Mononuclear cell (primary cell): ENCODE measurements around the gene IFT57. TPM values are rescaled to one million over a fixed set of nuclear protein-coding genes. Genes with fewer than 3 reads are reported as not detected.

Source experiments
- H3K27me3 ChIP-seq: 2 replicates; pipeline ENCODE4 v1.6.0; 2011; ENCODE audit warnings: low read length, control low read depth; ENCODE audit not compliant: insufficient read depth
- H3K4me1 ChIP-seq: 2 replicates; pipeline ENCODE4 v1.5.1; 2011; ENCODE audit warnings: mild to moderate bottlenecking, low read length, control low read depth; ENCODE audit not compliant: insufficient read depth
- H3K4me3 ChIP-seq: 2 replicates; pipeline ENCODE4 v1.5.1; 2011; ENCODE audit warnings: mild to moderate bottlenecking, low read length, moderate library complexity
- H3K9me3 ChIP-seq: 2 replicates; pipeline ENCODE4 v1.5.1; 2011; ENCODE audit warnings: low read depth, mild to moderate bottlenecking, control low read depth, low read length
- total RNA-seq: library from RNA; depleted of rRNA; stranded (reverse); fragments of >200 nt; gene quantifications from one replicate; pipeline ENCODE4 v1.2.3, GENCODE V29; 2012

Gene IFT57
- total RNA-seq, 1 donor, result 97.0 TPM

DNA sequence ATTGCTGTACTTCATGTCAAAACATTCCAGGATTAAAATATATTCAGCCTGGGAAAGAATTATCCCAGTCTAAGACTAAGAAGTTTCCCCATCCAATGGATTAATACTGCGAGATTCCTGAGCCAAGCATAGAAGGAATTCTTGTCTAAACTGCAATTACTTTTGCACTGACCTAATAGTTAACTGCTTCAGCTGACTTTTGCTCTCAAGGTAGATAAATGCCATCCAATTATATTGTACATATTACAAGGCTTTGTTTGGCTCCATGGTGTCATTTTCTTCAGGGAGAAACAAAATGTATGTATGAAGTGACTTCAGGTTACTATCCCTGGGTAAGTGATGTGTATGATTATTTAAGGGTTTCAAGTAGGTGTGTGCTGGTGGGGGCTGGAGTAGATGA, 6.1 kb upstream of the IFT57 start:
- no peak overlapping the region for H3K4me3 ChIP-seq
- H3K4me1 ChIP-seq, result peaks cover 16% of the 10 kb centered on the region
- no peaks in the 10 kb centered on the region for H3K27me3 ChIP-seq
- H3K9me3 ChIP-seq, result no peaks in the 10 kb centered on the region

DNA sequence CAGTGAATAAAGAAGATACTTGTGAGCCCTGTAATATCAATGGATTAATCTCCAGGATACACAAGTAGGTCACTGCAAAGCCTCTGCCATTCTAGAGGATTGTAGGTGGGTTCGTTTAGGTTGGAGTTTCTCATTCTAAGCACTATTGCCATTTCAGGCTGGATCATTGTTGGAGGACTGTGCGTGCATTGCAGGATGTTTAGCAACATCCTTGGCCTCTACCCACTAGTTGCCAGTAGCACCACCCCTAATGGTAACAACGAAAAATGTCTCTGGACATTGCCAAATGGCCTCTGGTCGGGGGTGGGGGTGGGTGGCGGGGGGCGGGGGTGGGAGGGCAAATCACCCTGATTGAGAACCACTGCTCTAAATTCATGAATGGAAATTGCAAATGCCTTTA, 4.9 kb upstream of the IFT57 start:
- Histone ChIP-seq H3K9me3 (no peaks in the 10 kb centered on the region), H3K4me3 (no peak overlapping the region), H3K4me1 (peaks cover 21% of the 10 kb centered on the region), H3K27me3 (no peaks in the 10 kb centered on the region)

DNA sequence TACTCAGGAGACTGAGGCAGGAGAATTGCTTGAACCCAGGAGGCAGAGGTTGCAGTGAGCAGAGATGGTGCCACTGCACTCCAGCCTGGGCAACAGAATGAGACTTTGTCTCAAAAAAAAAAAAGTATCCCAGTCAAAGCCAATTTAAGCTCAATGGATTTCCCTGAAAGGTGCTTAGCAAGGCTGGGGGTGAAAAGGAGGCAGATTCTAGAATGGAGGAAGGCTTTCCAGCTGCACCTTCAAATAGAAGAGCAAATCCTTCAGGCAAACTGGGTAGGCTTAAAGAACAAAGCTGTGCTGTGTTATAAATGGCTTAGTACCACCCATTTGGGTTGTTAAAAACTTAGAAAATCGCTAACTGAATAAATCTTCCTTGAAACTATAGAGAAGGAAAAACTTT, 3.0 kb upstream of the IFT57 start:
- H3K4me1 ChIP-seq, result peaks cover 36% of the 10 kb centered on the region
- no peaks in the 10 kb centered on the region for H3K9me3 ChIP-seq
- H3K27me3 ChIP-seq, result no peaks in the 10 kb centered on the region
- H3K4me3 ChIP-seq, result no peak overlapping the region

DNA sequence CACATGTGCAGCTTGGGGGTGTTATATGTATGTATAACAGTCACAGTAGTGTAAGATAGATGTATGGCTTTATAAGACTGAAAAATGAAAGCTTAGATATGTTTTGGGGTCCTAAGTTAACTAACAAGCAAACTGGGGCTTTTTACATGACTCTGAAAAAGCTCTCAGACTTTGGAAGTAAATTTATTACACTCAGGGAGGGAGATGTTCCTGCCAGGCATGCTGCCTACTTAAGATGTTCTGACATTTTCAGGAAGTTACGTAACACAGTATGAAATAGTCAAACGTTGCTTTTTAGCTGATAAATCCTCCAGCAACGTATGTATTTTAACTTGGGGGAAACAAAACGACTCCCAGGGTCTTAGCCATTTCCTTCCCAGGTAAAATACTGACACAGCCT, 1.7 kb upstream of the IFT57 start:
- Histone ChIP-seq H3K4me3 (no peak overlapping the region), H3K4me1 (peaks cover 36% of the 10 kb centered on the region)

DNA sequence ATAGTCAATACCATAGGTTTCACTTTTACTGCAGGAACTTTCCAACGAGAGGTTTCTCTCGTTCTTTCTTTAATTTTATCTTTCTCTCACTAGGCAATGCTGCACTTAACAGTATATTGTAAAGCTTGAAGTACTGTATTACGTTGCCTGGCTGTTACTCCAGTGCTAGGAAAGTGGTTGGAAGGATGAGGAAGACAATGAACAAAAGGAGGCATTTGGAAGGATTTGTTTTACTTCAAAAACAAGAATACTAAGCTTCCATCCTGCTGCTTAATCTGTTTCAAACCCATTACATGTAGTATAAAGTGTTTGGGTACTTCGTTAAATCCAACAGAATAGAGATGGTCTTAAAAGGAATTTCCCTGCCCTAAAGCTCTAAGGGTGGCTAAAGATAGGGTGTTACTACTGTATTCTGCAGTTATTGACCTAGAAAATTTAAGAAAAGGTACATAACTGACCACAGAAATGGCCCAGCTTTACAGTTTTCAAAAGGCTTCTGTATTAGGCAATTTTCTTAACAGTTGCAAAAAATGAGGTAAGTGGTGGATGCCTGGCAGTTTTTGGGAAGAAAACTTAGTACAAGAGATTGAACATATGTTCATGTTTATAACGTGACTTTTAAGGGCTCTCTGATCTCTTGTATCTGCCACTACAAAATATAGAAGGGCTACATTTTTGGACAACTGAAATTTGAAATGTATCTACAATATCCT, 785 bp upstream of the IFT57 start:
- Histone ChIP-seq H3K9me3 (no peaks in the 10 kb centered on the region), H3K4me3 (peak overlapping the region; percentile 81), H3K4me1 (peaks cover 36% of the 10 kb centered on the region), H3K27me3 (no peaks in the 10 kb centered on the region)

More for the DNA sequence above, 1.7 kb upstream of the IFT57 start:
- H3K9me3 ChIP-seq, result no peaks in the 10 kb centered on the region
- no peaks in the 10 kb centered on the region for H3K27me3 ChIP-seq

DNA sequence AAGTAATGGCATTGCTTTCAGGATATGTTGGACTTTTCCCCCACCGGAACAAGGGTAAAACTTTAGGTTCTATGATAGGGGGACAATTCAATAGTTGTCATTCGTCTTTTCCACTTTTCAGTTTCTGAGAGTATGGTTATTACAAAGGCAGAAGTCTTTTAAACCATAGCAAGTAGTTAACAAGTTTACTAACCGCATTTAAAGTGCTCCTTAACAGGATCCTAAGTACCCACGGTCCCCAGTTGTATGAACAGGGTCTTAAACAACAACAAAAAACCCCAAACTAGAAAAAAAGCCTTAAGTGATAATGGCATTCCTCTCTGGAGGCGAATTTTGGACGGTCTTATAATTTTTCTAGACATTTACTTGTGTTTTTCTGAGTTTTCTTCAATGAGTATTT, 831 bp downstream of the IFT57 start:
- H3K4me3 ChIP-seq, result peak overlapping the region; percentile 81
- H3K9me3 ChIP-seq, result no peaks in the 10 kb centered on the region
- peaks cover 40% of the 10 kb centered on the region for H3K4me1 ChIP-seq
- H3K27me3 ChIP-seq, result no peaks in the 10 kb centered on the region

DNA sequence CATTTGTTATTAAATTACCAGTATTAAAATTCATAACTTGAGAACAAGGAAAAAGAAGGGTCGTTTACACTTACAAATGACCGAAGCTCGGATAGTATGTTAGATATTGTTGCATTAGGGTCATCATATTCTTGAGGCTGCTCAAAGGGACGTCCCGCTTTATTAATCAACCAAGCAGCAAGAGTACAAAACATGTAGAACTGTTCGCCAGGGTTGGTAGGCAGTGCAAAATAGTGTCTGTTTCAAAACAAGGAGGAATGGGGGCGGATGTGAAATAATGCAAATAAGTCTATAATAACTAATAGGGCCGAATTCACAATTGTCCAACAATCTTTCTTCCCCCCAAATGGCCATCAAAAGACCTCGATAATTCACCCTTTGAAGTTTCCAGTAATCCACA, 2.9 kb downstream of the IFT57 start:
- Histone ChIP-seq H3K4me3 (no peak overlapping the region), H3K4me1 (peaks cover 37% of the 10 kb centered on the region), H3K9me3 (no peaks in the 10 kb centered on the region), H3K27me3 (no peaks in the 10 kb centered on the region)

DNA sequence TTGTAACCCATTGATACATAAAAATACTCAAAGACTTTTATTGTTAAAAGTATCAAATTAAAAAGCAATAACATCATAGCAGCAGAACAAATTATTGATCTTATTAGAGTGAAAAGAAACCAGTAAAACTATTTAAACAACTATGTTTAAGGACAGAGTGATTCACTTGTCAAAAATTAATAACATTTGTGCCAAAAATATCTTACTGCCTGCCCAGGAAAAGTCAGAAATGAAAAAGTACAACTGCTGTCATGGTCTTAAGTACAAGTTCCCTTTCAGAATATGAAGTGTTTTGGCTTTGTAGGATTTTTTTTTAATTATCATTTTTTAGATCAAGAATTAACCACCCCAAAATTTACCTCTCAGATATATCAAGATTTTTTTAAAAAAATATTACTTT, 3.4 kb downstream of the IFT57 start:
- H3K4me3 ChIP-seq, result no peak overlapping the region
- H3K9me3 ChIP-seq, result no peaks in the 10 kb centered on the region
- no peaks in the 10 kb centered on the region for H3K27me3 ChIP-seq
- peaks cover 31% of the 10 kb centered on the region for H3K4me1 ChIP-seq

DNA sequence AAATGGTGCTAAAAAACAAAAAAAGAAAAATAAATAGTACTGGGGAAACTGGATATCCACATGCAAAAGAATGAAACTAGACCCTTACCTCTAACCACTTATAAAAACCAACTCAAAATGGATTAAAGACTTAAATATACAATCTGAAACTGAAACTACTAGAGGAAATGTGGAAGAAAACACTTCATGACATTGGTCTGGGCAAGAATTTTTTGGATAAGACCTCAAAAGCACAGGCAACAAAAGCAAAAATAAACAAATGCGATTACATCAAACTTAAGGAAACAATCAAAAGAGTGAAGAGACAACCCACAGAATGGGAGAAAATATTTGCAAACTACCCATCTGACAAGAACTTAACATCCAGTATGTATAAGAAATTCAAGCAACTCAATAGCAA, 6.4 kb downstream of the IFT57 start:
- Histone ChIP-seq H3K27me3 (no peaks in the 10 kb centered on the region), H3K9me3 (no peaks in the 10 kb centered on the region), H3K4me3 (no peak overlapping the region), H3K4me1 (peaks cover 12% of the 10 kb centered on the region)

DNA sequence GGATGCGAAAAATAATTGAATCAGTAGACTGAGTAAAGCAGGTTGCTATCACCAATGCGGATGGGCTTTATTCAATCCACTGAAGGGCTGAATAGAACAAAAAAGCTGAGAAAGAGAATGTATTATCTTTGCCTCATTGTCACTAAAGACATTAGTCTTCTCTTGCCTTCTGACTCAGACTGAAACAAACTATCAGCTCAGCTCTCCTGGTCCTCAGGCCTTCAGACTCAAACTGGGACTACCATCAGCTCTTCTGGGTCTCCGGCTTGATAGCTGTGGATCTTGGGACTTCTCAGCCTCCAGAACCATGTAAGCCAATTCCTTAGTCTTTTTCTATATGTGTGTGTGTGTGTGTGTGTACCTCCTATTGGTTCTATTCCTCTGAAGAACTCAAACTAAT, 12.6 kb downstream of the IFT57 start:
- no peaks in the 10 kb centered on the region for H3K9me3 ChIP-seq
- H3K4me1 ChIP-seq, result no peaks in the 10 kb centered on the region
- no peaks in the 10 kb centered on the region for H3K27me3 ChIP-seq
- H3K4me3 ChIP-seq, result no peak overlapping the region

DNA sequence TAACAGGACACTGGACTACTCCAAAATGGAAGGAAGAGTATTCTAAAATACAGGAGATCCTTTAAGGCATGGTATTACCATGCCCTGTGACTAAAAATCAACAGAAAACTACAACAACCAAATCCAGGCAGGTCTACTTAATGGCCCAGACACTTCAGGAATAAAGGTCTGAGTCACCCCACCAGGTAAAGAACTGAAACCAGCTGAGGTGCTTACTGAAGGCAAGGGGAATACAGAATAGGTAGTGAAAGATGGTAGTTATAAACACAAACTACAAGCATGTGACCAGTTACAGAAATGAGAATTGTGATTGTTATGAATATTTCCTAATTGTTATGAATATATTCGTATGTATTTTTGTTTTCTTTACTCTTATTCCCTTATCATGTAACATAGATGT, 13.4 kb downstream of the IFT57 start:
- no peak overlapping the region for H3K4me3 ChIP-seq
- no peaks in the 10 kb centered on the region for H3K27me3 ChIP-seq
- H3K9me3 ChIP-seq, result no peaks in the 10 kb centered on the region
- no peaks in the 10 kb centered on the region for H3K4me1 ChIP-seq

DNA sequence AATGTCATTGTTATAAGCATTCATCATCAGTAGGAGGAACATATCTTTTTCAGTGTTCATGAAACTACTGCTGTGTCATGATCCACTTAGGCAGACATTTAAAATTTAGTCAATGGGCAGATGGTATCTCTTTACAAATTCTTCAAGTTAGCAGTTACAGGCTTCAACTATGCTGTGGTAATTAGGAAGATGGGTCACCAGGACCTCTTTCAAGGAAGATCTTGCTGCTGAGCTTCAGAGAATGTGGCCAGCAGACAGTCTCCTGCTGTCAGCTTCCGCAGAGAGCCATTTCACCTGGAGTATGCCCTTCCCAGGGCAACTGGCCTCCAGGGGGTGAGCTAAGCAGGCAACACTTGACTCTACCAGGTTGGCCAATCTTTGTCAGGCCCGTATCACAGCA, 19.4 kb downstream of the IFT57 start:
- Histone ChIP-seq H3K27me3 (no peaks in the 10 kb centered on the region), H3K4me3 (no peak overlapping the region), H3K4me1 (no peaks in the 10 kb centered on the region), H3K9me3 (no peaks in the 10 kb centered on the region)

DNA sequence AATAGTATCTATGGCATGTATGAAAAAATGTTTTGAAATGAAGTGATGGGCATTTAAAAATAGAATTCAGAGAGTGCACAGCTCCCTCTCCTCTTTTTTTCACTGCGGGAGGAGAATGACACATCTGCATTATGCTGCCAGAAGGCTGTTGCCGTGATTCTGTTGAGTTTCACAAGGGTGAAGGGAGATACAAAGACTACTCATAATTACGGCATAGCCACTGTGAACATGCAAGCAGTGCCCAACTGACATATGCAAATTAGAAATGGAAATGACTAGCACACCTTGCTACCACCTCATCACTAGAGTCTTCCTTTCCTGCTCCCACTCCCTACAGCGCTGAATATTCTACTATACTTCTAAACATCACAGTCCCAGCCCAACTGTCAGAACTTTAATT, 20.1 kb downstream of the IFT57 start:
- Histone ChIP-seq H3K9me3 (no peaks in the 10 kb centered on the region), H3K4me3 (no peak overlapping the region), H3K27me3 (no peaks in the 10 kb centered on the region), H3K4me1 (no peaks in the 10 kb centered on the region)

DNA sequence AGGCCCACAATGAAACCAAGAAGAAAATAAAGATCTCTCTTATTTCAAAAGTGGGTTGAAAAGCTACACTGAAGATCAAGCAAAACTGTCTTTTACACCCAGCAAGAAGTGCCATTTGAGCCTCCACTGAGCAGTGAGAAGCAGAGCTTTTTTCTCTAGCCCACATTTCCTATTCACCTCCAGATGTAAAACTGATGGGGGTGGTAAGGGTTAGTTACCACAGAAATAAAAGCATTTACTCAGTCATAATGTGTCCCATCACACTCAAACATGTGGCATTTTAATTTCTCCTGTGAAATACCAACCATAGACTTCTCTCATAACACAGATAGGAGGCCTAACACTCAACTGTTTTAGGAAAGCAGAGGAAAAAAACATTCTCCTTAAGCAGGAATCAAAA, 21.0 kb downstream of the IFT57 start:
- no peak overlapping the region for H3K4me3 ChIP-seq
- H3K9me3 ChIP-seq, result no peaks in the 10 kb centered on the region
- H3K4me1 ChIP-seq, result no peaks in the 10 kb centered on the region
- no peaks in the 10 kb centered on the region for H3K27me3 ChIP-seq

DNA sequence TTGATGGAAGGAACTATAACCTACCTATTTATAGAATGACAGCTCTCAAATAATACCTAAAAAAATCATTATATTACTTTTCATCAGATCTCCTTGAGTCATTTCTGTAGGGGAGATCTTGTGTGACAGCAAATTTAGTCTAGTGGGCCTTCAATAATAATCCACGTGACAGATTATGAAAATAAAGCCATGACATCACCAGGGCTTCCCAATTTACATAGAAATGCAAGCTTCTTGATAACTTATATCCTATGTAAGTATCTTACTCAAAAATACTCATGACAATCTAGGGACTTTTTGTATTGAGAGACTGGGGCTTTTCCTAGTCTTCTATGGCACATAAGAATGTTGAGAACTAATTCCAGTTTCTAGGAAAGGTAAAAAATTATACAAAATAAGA, 21.6 kb downstream of the IFT57 start:
- H3K4me3 ChIP-seq, result no peak overlapping the region
- no peaks in the 10 kb centered on the region for H3K27me3 ChIP-seq
- no peaks in the 10 kb centered on the region for H3K9me3 ChIP-seq
- H3K4me1 ChIP-seq, result no peaks in the 10 kb centered on the region

DNA sequence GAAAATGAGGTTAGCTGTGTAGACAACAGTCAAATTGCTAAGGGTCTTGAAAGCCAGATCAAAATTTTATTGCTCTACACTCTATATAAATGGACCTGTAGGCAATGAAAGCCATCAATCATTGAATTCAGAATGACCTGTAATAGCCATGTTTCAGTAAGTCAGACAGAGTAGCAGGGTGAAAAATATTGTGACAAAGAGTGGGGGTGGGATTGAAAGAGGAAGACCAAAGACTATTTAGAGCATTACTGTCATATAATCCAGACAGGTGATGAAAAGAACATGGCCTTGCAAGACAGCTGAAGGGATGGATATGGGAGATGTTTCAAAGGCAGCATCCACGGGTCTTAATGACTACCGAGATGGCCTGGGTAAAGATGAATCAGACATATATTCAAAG, 22.2 kb downstream of the IFT57 start:
- no peaks in the 10 kb centered on the region for H3K9me3 ChIP-seq
- H3K4me3 ChIP-seq, result no peak overlapping the region
- no peaks in the 10 kb centered on the region for H3K4me1 ChIP-seq
- H3K27me3 ChIP-seq, result no peaks in the 10 kb centered on the region
